Iris pigment epithelial cell (primary cell): ENCODE results near the gene PCGF6.
"Not testable (repeated sequence)": the region's sequence is repeated elsewhere in the genome, so short reads cannot be mapped to it uniquely, and the experiment has no call there.

Source experiments
- DNase-seq: peaks from one replicate; pipeline ENCODE4 v3.0.0-alpha.2; 2011; ENCODE audit warnings: low read depth

Gene PCGF6, protein sequence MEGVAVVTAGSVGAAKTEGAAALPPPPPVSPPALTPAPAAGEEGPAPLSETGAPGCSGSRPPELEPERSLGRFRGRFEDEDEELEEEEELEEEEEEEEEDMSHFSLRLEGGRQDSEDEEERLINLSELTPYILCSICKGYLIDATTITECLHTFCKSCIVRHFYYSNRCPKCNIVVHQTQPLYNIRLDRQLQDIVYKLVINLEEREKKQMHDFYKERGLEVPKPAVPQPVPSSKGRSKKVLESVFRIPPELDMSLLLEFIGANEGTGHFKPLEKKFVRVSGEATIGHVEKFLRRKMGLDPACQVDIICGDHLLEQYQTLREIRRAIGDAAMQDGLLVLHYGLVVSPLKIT

GRCh38 chr10:103350517-103351260 lies at the start of gene PCGF6:
Gene PCGF6, minus strand, starts transcription at chr10:103351140. Its CDS starts 74 bp downstream, at chr10:103351066.
- DNase-seq = peak; percentile 66

GRCh38 chr10:103397191-103397825 lies 46.4 kb upstream of the PCGF6 start:
- peak; percentile 14 for DNase-seq

- DNase-seq = no peak
Measured at GRCh38 chr10:103396789-103397087, 45.8 kb upstream of the PCGF6 start.

DNA sequence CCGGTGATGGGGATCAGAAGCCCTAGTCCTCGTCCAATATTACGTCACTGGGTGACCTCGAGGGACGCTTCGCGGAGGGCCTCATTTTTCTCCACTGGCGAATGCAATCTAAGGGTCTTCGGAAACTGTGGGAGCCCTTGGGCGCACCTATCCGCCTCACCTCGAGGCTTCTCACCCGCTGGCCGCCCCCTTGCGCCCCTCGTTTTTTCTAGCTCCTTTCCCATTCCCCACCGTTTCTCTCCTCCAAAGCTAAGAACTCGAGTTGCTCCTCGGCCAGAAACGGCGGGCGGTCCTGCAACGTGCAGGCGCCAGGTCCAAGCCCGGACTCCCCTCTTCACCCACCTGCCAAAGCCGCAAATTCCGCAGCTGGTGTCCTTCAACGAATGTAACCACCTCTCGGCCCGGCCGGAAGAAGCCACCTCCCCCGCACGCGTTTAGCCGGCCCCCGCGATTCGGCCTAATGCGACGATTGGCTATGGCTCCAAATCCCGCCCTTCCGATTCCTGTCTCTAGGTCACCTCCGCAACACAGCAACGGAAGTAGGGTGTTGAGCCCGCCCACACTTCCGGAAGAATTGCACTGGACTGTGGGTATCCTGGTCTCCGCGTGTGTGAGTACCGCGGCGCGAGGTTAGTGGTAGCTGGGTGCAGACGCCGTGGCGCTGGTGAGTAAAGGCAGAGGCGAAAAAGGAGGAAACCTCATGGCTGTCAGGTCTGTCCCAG lies 45.3 kb upstream of the PCGF6 start, which contains the start of the genes ATP5MK and PDCD11:
TSS of gene ATP5MK (minus strand) at position 409 of the 722 bp plus-strand sequence. CDS start 4,018 bp downstream, outside the sequence.
TSS of gene PDCD11 (plus strand) at position 560 of the 722 bp plus-strand sequence. CDS start 1,801 bp downstream, outside the sequence.
- DNase-seq = peak; percentile 99

GRCh38 chr10:103395754-103396066 lies 44.8 kb upstream of the PCGF6 start:
- DNase-seq = peak; percentile 36

DNA sequence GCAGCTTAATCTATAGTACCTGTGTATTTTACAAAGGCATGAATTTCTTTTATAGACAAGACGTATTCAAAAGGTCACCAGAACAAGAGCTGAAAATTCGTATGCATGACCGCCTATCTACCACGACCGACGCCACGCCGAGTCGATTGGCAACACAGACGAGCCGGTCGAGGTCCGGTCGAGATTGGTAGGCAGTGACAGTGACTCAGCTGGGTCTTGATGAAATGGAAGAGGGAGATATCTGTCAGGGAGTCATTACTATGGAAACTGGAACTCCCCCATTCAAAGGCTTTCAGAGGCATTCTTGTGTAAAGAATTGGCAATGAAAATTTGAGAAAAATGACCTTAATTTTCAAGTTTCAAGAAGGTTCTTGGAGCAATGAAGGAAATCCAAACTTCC lies 43.2 kb upstream of the PCGF6 start:
- DNase-seq = peak; percentile 17

- DNase-seq = no peak
Measured at GRCh38 chr10:103382769-103383168, 31.8 kb upstream of the PCGF6 start.

- DNase-seq = no peak
Measured at GRCh38 chr10:103374263-103374662, 23.3 kb upstream of the PCGF6 start.

DNA sequence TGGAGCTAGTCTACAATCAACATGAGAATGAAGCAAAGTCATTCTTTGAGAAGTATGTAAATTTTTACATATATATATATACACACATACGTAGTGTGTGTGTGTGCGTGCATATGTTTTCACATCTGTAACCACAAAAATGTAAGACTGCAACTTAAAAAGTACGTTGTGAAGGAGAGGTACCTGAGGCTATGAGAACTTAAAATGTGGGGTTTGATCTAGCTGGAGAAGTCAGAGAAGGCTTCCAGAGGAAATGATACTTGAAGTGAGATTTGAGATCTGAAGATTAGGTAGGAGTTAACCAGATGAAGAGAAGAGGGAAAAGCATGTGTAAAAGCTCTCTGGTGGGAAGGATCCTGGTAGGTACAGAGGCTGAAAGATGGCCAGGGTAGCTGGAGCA lies 22.6 kb upstream of the PCGF6 start:
- DNase-seq = no peak

GRCh38 chr10:103367782-103368518 lies 17.0 kb upstream of the PCGF6 start, which contains the start of gene TAF5:
Gene TAF5, plus strand, starts transcription at chr10:103367976. Its CDS starts 14 bp downstream, at chr10:103367990.
- DNase-seq = peak; percentile 97

GRCh38 chr10:103367379-103367781 lies 16.4 kb upstream of the PCGF6 start:
- DNase-seq = no peak

DNA sequence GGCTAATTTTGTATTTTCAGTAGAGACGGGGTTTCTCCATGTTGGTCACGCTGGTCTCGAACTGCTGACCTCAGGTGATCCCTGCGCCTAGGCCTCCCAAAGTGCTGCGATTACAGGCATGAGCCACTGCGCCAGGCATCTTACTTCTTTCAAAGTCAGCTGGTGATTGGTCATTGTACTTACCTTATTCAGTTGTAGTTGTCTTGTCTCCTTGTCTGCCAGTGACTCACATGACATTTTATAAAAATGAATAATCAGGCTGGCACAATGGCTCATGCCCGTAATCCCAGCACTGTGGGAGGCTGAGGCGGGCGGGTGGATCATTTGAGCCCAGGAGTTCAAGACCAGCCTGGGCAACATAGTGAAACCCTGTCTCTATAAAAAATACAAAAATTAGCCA lies 9.9 kb upstream of the PCGF6 start:
- not testable (repeated sequence) for DNase-seq

- not testable (repeated sequence) for DNase-seq
Measured at GRCh38 chr10:103359493-103359892, 8.6 kb upstream of the PCGF6 start.

GRCh38 chr10:103355906-103356599 lies 5.1 kb upstream of the PCGF6 start:
- DNase-seq = no peak

- not testable (repeated sequence) for DNase-seq
Measured at GRCh38 chr10:103354567-103354966, 3.6 kb upstream of the PCGF6 start.

DNA sequence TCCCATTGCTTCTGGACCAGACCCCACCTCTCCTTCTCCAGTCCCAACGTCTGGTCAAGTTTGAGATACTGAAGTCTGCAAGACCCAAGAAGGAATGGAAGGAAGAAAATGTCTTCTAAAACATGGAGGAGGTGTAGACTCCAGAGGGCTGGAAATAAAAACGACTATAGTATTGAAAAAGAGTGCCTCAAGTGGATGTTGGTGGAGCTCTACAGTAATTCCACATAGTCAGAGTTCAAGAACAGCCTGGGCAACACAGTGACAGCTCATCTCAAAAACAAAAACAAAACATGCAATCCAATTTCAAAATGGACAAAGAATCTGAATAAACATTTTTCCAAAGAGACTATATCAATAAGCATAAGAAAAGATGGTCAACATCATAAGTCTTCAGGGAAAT lies 2.3 kb upstream of the PCGF6 start:
- peak; percentile 9 for DNase-seq

- no peak for DNase-seq
Measured at GRCh38 chr10:103350175-103350516, 794 bp downstream of the PCGF6 start.

DNA sequence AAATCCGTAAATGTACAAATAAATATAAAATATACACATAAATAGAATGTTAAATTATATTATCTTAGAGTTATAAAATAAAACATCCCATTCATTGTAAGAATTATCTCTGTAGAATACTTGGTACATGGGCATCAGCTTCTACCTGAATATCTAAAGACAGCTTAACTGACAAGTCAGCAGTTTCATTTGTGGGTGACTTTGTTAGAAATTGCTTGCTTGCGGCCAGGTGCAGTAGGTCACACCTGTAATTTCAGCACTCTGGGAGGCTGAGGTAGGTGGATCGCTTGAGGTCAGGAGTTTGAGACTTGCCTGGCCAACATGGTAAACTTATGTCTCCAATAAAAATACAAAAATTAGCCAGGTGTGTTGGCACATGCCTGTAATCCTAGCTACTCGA lies 14.6 kb downstream of the PCGF6 start:
- no peak for DNase-seq

DNA sequence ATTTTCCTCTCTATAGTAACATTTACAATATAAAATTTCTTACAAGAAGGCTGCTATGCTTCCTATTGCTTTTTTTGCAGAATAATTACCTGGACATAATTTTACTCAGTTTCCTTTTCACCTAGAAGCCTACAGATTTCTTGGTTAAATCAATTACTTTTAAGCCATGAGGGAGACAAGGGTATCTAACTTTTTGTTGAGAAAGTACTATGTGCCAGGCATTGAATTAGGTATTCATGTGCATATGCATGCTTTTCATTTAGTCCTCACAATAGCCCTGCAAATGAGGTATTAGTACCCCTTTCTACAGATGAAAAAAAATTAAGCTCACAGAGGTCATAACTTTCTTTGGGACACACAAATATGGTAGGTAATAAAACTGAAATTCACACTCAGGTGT lies 16.4 kb downstream of the PCGF6 start:
- no peak for DNase-seq

DNA sequence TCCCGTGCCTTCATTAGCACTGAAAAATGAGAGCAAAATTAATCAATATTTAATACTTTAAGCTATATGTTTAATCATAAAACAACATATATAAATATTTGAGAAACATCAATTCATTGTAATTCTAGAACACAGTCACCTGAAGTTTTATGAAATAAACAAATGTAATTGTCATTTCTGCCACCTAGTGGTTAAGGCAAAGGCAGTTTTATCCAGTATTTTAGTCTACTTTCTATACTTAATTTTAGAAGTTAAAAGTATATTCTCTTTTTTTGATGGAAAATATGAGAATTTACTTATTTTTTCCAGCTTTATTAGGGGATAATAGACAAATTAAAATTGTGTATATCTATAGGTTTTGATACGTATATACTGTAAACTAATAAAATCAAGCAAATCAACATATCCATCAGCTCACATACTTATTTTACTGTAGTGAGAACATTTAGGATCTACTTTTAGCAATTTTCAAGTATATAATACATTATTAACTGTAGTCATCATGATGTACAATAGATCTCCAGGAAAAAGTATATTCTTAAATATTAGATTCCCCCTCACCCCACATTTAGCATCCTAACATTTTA lies 16.9 kb downstream of the PCGF6 start:
- DNase-seq = peak; percentile 15

DNA sequence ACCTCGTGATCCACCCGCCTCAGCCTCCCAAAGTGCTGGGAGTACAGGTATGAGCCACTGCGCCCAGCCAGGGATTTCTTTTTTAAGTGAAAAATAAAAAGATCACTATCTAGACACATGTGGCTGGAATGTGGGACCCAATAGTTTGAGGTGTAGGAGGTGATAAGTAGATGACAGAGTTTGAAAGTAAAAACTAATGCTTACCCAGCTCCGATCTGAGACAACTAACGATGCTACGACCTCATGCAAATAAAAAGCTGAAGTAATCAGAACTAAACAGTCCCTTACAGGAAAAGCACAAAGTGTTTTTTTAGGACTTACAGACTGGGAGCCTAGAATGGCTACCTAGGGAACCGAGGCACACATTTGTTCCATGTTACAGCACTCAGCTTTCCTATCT lies 23.0 kb downstream of the PCGF6 start:
- DNase-seq = no peak
